GM23338 (cell line): ENCODE data around the gene SFMBT2.

Source experiments
- CREB1 ChIP-seq: fragments of 250-450 bp; sonication (Bioruptor Pico); IDR thresholded peaks from 2 replicates; pipeline ENCODE4 v1.5.0; 2020; ENCODE audit warnings: low read depth, mild to moderate bottlenecking, moderate library complexity
- EZH2 ChIP-seq: fragments of 200-600 bp; sonication (generic); IDR thresholded peaks from one replicate; pipeline ENCODE4 v1.8.0; 2017; ENCODE audit warnings: antibody characterized with exemption, mild to moderate bottlenecking, low read depth; ENCODE audit not compliant: unreplicated experiment
- TF ChIP-seq, protein P1 (sequence below), 2 experiments: fragments of 200-600 bp in 1 of 2; sonication (generic) in 1 of 2; conservative IDR thresholded peaks; 2 replicates each; pipeline versions ENCODE4 v1.5.1 to v1.6.1; 2016 to 2017; ENCODE audit warnings: antibody characterized with exemption in 2 of 2, low read depth in 2 of 2, mild to moderate bottlenecking in 2 of 2, moderate library complexity in 1 of 2

DNA sequence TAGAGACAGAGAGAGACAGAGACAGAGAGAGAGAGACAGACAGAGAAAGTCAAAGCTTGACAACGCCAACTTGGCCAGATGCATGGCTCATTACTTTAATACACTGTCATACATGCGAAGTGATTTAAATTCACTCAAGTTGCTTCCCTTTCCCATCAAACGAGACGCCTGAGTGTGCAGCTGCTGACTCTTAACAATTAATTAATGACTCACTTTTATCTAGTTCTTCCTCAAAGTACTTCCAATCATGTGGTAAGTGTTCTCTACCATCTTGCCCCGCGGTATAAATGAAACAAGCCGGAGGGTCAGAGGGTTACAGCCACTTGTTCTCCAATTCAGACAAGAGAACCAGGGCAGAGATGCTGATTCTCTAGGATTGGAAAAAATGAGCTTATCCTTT, 90.8 kb downstream of the SFMBT2 start:
- TF ChIP-seq, protein P1, sequence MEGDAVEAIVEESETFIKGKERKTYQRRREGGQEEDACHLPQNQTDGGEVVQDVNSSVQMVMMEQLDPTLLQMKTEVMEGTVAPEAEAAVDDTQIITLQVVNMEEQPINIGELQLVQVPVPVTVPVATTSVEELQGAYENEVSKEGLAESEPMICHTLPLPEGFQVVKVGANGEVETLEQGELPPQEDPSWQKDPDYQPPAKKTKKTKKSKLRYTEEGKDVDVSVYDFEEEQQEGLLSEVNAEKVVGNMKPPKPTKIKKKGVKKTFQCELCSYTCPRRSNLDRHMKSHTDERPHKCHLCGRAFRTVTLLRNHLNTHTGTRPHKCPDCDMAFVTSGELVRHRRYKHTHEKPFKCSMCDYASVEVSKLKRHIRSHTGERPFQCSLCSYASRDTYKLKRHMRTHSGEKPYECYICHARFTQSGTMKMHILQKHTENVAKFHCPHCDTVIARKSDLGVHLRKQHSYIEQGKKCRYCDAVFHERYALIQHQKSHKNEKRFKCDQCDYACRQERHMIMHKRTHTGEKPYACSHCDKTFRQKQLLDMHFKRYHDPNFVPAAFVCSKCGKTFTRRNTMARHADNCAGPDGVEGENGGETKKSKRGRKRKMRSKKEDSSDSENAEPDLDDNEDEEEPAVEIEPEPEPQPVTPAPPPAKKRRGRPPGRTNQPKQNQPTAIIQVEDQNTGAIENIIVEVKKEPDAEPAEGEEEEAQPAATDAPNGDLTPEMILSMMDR (conservative IDR thresholded peaks at IDR 0.05; ENCODE audit: low read depth in 2 of 2) = no peak
- TF ChIP-seq EZH2 = no peak
- no peak for TF ChIP-seq CREB1 (CRISPR knock-in tag)
